Activated CD4-positive, alpha-beta T cell treated with anti-CD3 and anti-CD28 coated beads, Interleukin-2, amount 50 U/mL, for 24 hours (primary cell): ENCODE measurements around the gene TTLL10.
A peak's percentile ranks its signal among the peaks of the same experiment; 100 is the strongest.

Source experiments
- DNase-seq, 2 donors: peaks; one replicate each; pipeline ENCODE4 v3.0.0-alpha.2; 2020; ENCODE audit warnings: low read depth in 1 of 2, low spot score in 1 of 2

TTLL10 gene

GRCh38 chr1:1204425-1204920 lies 30.8 kb downstream of the TTLL10 start:
- no peak for DNase-seq

GRCh38 chr1:1204998-1205768 lies 31.5 kb downstream of the TTLL10 start:
- DNase-seq = no peak

GRCh38 chr1:1205769-1206375 lies 32.2 kb downstream of the TTLL10 start:
- DNase-seq = no peak

- peak in 1 of 2 donors; percentile 47 for DNase-seq
Measured at GRCh38 chr1:1206376-1206965, 32.8 kb downstream of the TTLL10 start, which contains the start of gene TNFRSF18. TSS of gene TNFRSF18 (minus strand) at chr1:1206592. CDS start at chr1:1206571, 21 bp downstream.

- DNase-seq = no peak
Measured at GRCh38 chr1:1206966-1207531, 33.4 kb downstream of the TTLL10 start.

GRCh38 chr1:1207571-1207892 lies 33.9 kb downstream of the TTLL10 start:
- DNase-seq = no peak

GRCh38 chr1:1208713-1209433 lies 35.2 kb downstream of the TTLL10 start:
- DNase-seq = no peak

- no peak for DNase-seq
Measured at GRCh38 chr1:1210726-1211540, 37.3 kb downstream of the TTLL10 start.

GRCh38 chr1:1211541-1212441 lies 38.1 kb downstream of the TTLL10 start:
- DNase-seq = no peak

GRCh38 chr1:1212780-1213344 lies 39.2 kb downstream of the TTLL10 start:
- no peak for DNase-seq

DNA sequence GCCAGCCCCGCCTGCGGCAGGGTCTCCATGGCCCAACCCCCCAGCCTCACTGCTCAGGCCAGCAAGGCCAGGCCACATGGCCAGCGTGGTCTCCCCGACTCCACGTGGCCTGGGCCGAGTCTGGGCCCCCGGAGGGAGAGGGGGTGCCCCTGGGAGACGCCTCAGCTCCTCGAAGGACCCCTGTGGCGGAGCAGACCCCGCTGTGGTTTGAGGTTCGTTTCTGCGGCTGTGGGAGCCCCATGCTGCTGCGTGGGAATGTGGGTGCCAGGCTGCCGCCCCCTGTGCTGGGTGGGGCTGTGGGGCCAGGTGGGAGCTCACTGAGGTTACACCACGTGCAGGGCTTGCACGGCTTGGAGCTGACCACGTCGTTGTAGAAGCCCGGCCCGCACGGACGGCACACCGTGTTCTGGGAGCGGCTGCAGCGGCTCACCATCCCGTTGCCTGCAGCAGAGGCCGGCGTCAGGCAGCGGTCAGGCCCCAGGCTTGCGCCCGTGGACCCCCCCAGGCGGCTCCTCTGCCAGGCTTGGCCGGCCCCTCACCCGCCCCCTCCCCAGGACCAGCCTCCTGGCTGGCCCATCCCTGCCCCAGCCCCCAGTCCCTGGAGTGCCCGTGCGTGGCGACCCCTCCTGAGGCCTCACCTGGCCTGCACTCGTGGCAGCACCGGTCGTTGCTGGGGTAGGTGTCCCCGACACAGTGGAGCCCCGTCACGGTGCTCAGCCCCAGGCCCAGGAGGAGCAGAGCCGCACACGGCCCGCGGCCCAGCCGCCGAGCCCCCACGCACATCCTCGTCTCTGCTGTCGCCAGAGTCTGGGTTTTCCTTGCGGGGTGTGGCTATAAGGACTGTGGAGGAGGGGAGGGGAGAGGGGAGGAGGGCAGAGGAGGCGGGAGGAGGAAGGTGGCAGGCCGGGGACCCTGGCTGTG lies 39.9 kb downstream of the TTLL10 start, which contains the start of gene TNFRSF4:
Gene TNFRSF4, minus strand, starts transcription at position 809 of the 921 bp plus-strand sequence. Its CDS starts 26 bp downstream, at position 783.
- no peak for DNase-seq

DNA sequence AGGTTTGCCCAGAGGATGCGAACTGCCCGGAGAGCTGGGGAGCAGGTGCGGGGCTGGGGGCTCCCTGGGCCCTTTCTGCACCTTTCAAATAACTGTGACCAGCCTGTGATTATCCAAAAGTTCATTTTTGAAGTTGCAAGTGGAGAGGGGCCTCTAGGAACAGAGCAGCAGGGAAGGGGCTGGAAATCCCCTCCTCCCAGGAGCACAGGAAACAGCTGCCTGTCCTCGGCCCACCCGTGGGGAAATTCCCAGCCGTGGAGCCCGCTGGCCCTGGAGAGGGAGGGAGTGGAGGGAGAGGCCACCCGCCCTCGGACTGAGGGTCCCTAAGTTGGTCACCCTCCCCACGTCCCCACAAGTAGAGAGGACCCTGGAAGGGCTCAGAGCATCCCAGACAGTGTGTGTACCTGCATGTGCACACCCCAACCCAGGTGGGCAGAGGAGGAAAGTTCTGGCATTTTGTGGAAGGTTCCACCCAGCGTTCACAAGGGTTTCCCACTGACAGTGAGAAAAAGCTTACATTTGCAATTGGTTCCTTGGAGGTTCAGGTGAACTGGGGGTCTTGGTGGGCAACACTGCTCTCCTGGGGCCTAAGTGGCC lies 41.5 kb downstream of the TTLL10 start:
- DNase-seq = no peak

DNA sequence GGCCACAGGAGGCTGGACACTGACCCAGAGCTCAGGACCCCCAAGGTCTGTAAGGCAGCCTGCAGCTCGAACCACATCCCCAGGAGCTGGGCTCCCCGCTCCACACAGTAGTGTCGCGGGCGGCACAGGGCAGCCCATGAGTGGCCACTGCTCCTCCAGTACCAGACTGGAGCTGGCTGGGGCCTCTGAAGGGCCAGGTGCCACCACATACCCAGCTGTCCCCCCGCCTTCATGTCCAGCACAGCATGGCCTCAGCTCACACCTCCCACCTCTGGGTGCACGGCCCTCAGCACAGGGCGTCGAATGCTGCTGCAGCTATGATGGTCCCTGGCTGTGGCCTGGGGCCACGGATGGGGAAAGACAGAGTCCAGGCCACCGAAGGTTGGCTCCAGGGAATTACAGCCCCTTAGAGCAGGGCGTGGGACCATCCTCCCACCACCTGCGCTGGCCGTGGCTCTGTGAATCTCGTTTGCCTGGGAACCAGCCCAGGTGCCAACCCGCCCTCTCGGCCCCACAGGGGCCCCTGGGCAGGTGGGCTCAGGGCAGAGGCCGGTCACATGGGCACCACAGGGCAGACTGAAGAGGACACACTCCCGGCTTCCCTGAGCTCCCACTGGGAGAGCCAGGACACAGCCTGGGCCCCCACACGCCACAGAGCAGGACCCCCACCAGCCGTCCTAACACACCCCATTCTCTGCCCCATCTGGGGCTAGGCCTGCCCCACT lies 42.4 kb downstream of the TTLL10 start:
- no peak for DNase-seq

GRCh38 chr1:1216770-1217620 lies 43.3 kb downstream of the TTLL10 start:
- DNase-seq = no peak

- no peak for DNase-seq
Measured at GRCh38 chr1:1217621-1218523, 44.2 kb downstream of the TTLL10 start.
